Trophoblast cell (in vitro differentiated cells and primary cell): ENCODE results near the gene PTPN9.

Source experiments
- DNase-seq, 2 donors: peaks; one replicate each; pipeline ENCODE4 v3.0.0-alpha.2; 2016
- H2AFZ ChIP-seq: 2 replicates; pipeline ENCODE4 v1.6.1; 2013; ENCODE audit warnings: low read length, moderate library complexity, mild to moderate bottlenecking; ENCODE audit not compliant: insufficient read depth, poor library complexity
- H2AK5ac ChIP-seq: 2 replicates; pipeline ENCODE4 v1.6.1; 2013; ENCODE audit warnings: mild to moderate bottlenecking, low read length
- H2BK120ac ChIP-seq: 2 replicates; pipeline ENCODE4 v1.6.1; 2013; ENCODE audit warnings: low read length, mild to moderate bottlenecking, moderate library complexity; ENCODE audit not compliant: insufficient read depth, poor library complexity
- H2BK12ac ChIP-seq: 2 replicates; pipeline ENCODE4 v1.6.1; 2013; ENCODE audit warnings: mild to moderate bottlenecking, low read length, moderate library complexity
- H2BK5ac ChIP-seq: 2 replicates; pipeline ENCODE4 v1.6.1; 2013; ENCODE audit warnings: low read length, low read depth, moderate library complexity, mild to moderate bottlenecking; ENCODE audit not compliant: poor library complexity
- H3K14ac ChIP-seq: 2 replicates; pipeline ENCODE4 v1.6.1; 2013; ENCODE audit warnings: mild to moderate bottlenecking, low read length
- H3K18ac ChIP-seq: 2 replicates; pipeline ENCODE4 v1.6.1; 2013; ENCODE audit warnings: mild to moderate bottlenecking, low read length
- H3K23ac ChIP-seq: 2 replicates; pipeline ENCODE4 v1.6.1; 2013; ENCODE audit warnings: low read length
- H3K27ac ChIP-seq: 2 replicates; pipeline ENCODE4 v1.5.1; 2013; ENCODE audit warnings: low read depth, mild to moderate bottlenecking, inconsistent platforms, low read length, moderate library complexity
- H3K27me3 ChIP-seq: 2 replicates; pipeline ENCODE4 v1.6.1; 2013; ENCODE audit warnings: inconsistent platforms, mild to moderate bottlenecking, low read length, moderate library complexity; ENCODE audit not compliant: insufficient read depth
- H3K36me3 ChIP-seq, 2 experiments: 1 replicate in 1 of 2; 2 replicates in 1 of 2; pipeline ENCODE4 v1.6.1; 2013; ENCODE audit warnings: low read length in 2 of 2, mild to moderate bottlenecking in 2 of 2, moderate library complexity in 1 of 2; ENCODE audit not compliant: insufficient read depth in 2 of 2, control insufficient read depth in 1 of 2
- H3K4ac ChIP-seq: 2 replicates; pipeline ENCODE4 v1.6.1; 2013; ENCODE audit warnings: low read depth, mild to moderate bottlenecking, low read length, moderate library complexity
- H3K4me1 ChIP-seq, 2 experiments: 1 replicate in 1 of 2; 2 replicates in 1 of 2; pipeline ENCODE4 v1.6.1; 2013; ENCODE audit warnings: low read length in 2 of 2, mild to moderate bottlenecking in 2 of 2, moderate library complexity in 1 of 2; ENCODE audit not compliant: insufficient read depth in 2 of 2, control insufficient read depth in 1 of 2
- H3K4me2 ChIP-seq: 2 replicates; pipeline ENCODE4 v1.6.1; 2013; ENCODE audit warnings: inconsistent platforms, mild to moderate bottlenecking, low read length, moderate library complexity
- H3K4me3 ChIP-seq: 2 replicates; pipeline ENCODE4 v1.5.1; 2013; ENCODE audit warnings: mild to moderate bottlenecking, low read depth, low read length, inconsistent platforms
- H3K79me1 ChIP-seq: one replicate; pipeline ENCODE4 v1.6.1; 2013; ENCODE audit warnings: low read length
- H3K79me2 ChIP-seq: 2 replicates; pipeline ENCODE4 v1.6.1; 2013; ENCODE audit warnings: low read length, mild to moderate bottlenecking; ENCODE audit not compliant: control insufficient read depth, insufficient read depth, poor library complexity
- H3K9ac ChIP-seq: 2 replicates; pipeline ENCODE4 v1.6.1; 2013; ENCODE audit warnings: mild to moderate bottlenecking, low read length
- H3K9me3 ChIP-seq: 2 replicates; pipeline ENCODE4 v1.6.1; 2013; ENCODE audit warnings: low read depth, mild to moderate bottlenecking, control low read depth, inconsistent platforms, low read length; ENCODE audit not compliant: insufficient read depth
- H4K12ac ChIP-seq: 2 replicates; pipeline ENCODE4 v1.6.1; 2013; ENCODE audit warnings: low read depth, mild to moderate bottlenecking, low read length, moderate library complexity
- H4K8ac ChIP-seq: 2 replicates; pipeline ENCODE4 v1.6.1; 2013; ENCODE audit warnings: low read depth, mild to moderate bottlenecking, low read length, moderate library complexity
- H4K91ac ChIP-seq: one replicate; pipeline ENCODE4 v1.6.1; 2013; ENCODE audit warnings: low read depth, mild to moderate bottlenecking, low read length, moderate library complexity
- WGBS: extraction: QIAGEN DNeasy Blood & Tissue Kit; methylation state at CpG from one replicate; pipeline ENCODE4 v1.1.7; 2013; ENCODE audit warnings: missing lambda C conversion rate; ENCODE audit not compliant: insufficient read length, insufficient coverage; ENCODE audit errors: extremely low coverage; 5-methylcytosine and 5-hydroxymethylcytosine counted together

PTPN9 gene

DNA sequence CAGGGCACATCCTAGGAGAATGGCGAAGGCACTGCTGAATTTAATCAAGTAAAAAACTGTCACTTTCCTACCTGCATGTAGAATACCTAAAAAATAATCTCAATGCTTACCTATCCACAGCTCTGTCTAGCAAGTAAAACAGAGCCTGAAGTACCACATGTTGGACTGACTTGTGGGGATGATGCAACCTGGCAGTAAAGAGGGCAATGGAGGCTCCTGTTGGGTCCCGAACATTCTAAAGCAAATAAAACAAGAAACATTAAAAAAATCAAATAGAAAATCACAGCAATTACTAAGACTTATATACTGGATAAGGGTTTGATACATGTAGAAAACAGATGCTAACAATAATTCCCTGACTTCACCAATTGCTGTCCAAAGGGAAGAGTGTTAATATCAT lies 56.1 kb downstream of the PTPN9 start:
- no peaks in the 10 kb centered on the region for H3K79me2 ChIP-seq
- H3K4me1 ChIP-seq: no peaks in the 10 kb centered on the region
- H4K91ac ChIP-seq: no peak overlapping the region
- H3K18ac ChIP-seq: no peak overlapping the region
- WGBS: no CpG with 5 or more reads among the region's 2 CpGs
- no peak overlapping the region for H2AFZ ChIP-seq
- H3K9me3 ChIP-seq: no peaks in the 10 kb centered on the region
- no peak overlapping the region for H3K14ac ChIP-seq
- H2BK120ac ChIP-seq: no peak overlapping the region
- no peak overlapping the region for H3K9ac ChIP-seq
- DNase-seq: no peak
- H3K23ac ChIP-seq: no peak overlapping the region
- peaks cover 24 to 41% of the 10 kb centered on the region in 2 experiments for H3K36me3 ChIP-seq
- H2BK12ac ChIP-seq: no peak overlapping the region
- no peaks in the 10 kb centered on the region for H3K79me1 ChIP-seq
- no peak overlapping the region for H3K4ac ChIP-seq
- no peaks in the 10 kb centered on the region for H3K27me3 ChIP-seq
- H3K4me2 ChIP-seq: no peak overlapping the region
- no peak overlapping the region for H2AK5ac ChIP-seq
- H3K4me3 ChIP-seq: no peak overlapping the region
- no peak overlapping the region for H3K27ac ChIP-seq
- H2BK5ac ChIP-seq: no peak overlapping the region
- H4K8ac ChIP-seq: no peak overlapping the region
- no peak overlapping the region for H4K12ac ChIP-seq

DNA sequence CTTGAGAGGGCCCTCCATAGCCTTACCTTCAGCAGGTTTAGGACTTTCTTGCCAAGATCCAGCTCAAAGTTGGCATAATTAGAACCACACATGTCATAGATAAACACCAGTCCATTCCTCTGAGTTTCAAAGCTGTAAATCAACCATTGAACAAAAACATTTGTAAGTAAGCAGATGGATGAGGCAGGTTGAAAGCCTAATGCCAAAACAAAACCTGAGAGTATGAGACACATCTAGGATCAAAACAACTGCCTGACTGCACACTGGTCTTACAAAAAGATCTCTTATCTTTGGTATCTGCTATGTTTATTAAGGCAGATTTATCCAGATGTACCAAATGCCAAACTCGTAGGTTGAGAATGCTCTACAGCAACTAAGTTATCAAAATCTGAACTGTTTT lies 61.9 kb downstream of the PTPN9 start:
- no peak overlapping the region for H4K12ac ChIP-seq

DNA sequence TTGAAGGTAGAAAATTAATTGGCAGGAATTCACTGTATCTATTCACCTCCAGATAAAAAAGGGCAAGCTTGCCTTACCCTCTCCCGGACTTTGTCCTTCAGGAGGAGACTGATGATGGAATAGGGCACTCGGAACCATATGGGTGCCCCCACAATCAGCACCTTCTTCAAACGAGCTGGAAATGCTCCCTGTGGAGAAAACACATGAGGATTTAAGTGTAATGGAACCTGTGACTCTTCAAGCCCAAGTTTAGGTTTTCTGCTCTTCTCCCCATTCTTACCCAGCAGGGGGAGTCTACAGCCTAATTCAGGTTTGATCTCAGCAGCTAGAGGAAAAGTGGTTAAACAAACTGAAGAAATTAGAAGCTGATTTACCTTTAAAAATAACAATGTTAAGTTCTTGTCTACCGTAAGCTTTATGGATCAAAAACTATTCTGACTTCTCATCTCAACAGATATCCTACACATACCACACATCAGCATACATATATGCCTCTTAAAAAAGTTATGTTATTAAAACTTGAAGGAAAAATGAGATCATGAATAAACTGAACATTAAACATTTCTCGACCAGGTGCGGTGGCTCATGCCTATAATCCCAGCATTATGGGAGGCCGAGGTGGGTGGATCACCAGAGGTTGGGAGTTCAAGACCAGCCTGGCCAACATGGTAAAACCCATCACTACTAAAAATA lies 70.1 kb downstream of the PTPN9 start:
- H4K91ac ChIP-seq: no peak overlapping the region
- WGBS: no CpG with 5 or more reads among the region's 7 CpGs

More for the DNA sequence above, 61.9 kb downstream of the PTPN9 start:
- peaks cover 22 to 28% of the 10 kb centered on the region in 2 experiments for H3K36me3 ChIP-seq
- no peak overlapping the region for H2AK5ac ChIP-seq
- WGBS: no CpG with 5 or more reads among the region's 1 CpG
- no peaks in the 10 kb centered on the region for H3K79me2 ChIP-seq
- no peaks in the 10 kb centered on the region for H3K27me3 ChIP-seq
- DNase-seq: no peak
- no peak overlapping the region for H3K14ac ChIP-seq
- H3K27ac ChIP-seq: no peak overlapping the region
- H4K91ac ChIP-seq: no peak overlapping the region
- no peak overlapping the region for H2BK5ac ChIP-seq
- no peaks in the 10 kb centered on the region for H3K79me1 ChIP-seq
- H4K8ac ChIP-seq: no peak overlapping the region
- H3K9ac ChIP-seq: no peak overlapping the region
- H2BK120ac ChIP-seq: no peak overlapping the region
- no peaks in the 10 kb centered on the region for H3K9me3 ChIP-seq
- H3K23ac ChIP-seq: no peak overlapping the region
- no peak overlapping the region for H2BK12ac ChIP-seq
- no peaks in the 10 kb centered on the region for H3K4me1 ChIP-seq
- no peak overlapping the region for H3K4me2 ChIP-seq
- no peak overlapping the region for H3K18ac ChIP-seq
- H2AFZ ChIP-seq: no peak overlapping the region
- no peak overlapping the region for H3K4me3 ChIP-seq
- H3K4ac ChIP-seq: no peak overlapping the region

DNA sequence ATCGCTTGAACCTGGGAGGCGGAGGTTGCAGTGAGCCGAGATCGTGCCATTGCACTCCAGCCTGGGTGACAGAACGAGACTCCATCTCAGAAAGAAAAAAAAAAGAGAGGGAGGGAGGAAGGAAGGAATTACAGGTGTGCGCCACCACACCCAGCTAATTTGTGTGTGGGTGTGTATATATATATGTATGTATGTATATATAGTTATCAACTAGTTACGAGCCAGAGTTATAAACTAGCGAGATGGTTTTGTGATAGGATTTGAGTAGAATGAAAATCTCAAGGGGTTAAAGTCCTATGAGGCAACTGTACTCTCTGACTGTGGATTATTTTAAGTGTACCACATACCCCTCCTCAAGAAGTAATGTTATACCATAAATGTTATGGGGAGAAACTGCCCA lies 76.8 kb downstream of the PTPN9 start:
- H3K4me1 ChIP-seq: no peaks in the 10 kb centered on the region
- H4K91ac ChIP-seq: no peak overlapping the region
- H4K12ac ChIP-seq: no peak overlapping the region
- peaks cover 2% of the 10 kb centered on the region for H3K9me3 ChIP-seq
- no peaks in the 10 kb centered on the region for H3K27me3 ChIP-seq
- H2AFZ ChIP-seq: no peak overlapping the region
- H3K36me3 ChIP-seq: peaks cover 16 to 19% of the 10 kb centered on the region in 2 experiments
- H2BK120ac ChIP-seq: no peak overlapping the region
- H2AK5ac ChIP-seq: no peak overlapping the region
- no peak overlapping the region for H2BK5ac ChIP-seq
- no peak overlapping the region for H3K23ac ChIP-seq
- no peak overlapping the region for H3K4ac ChIP-seq
- no peak overlapping the region for H2BK12ac ChIP-seq
- no peaks in the 10 kb centered on the region for H3K79me2 ChIP-seq
- no peak overlapping the region for H3K14ac ChIP-seq
- H3K4me3 ChIP-seq: no peak overlapping the region
- no peak overlapping the region for H4K8ac ChIP-seq
- no peak overlapping the region for H3K4me2 ChIP-seq
- H3K18ac ChIP-seq: no peak overlapping the region
- H3K9ac ChIP-seq: no peak overlapping the region
- no peaks in the 10 kb centered on the region for H3K79me1 ChIP-seq
- no CpG with 5 or more reads among the region's 8 CpGs for WGBS
- DNase-seq: no peak
- H3K27ac ChIP-seq: no peak overlapping the region

More for the DNA sequence above, 70.1 kb downstream of the PTPN9 start:
- no peak overlapping the region for H2AK5ac ChIP-seq
- H3K79me2 ChIP-seq: no peaks in the 10 kb centered on the region
- no peak overlapping the region for H2BK5ac ChIP-seq
- H3K4me3 ChIP-seq: no peak overlapping the region
- H3K14ac ChIP-seq: no peak overlapping the region
- H4K12ac ChIP-seq: no peak overlapping the region
- peaks cover 19 to 29% of the 10 kb centered on the region in 2 experiments for H3K36me3 ChIP-seq
- no peaks in the 10 kb centered on the region for H3K4me1 ChIP-seq
- peaks cover 2% of the 10 kb centered on the region for H3K9me3 ChIP-seq
- no peak overlapping the region for H3K9ac ChIP-seq
- H3K23ac ChIP-seq: no peak overlapping the region
- H3K27ac ChIP-seq: no peak overlapping the region
- H2AFZ ChIP-seq: no peak overlapping the region
- no peak overlapping the region for H3K4ac ChIP-seq
- H4K8ac ChIP-seq: no peak overlapping the region
- no peak overlapping the region for H2BK120ac ChIP-seq
- H3K79me1 ChIP-seq: no peaks in the 10 kb centered on the region
- H3K27me3 ChIP-seq: no peaks in the 10 kb centered on the region
- H2BK12ac ChIP-seq: no peak overlapping the region
- H3K4me2 ChIP-seq: no peak overlapping the region
- peak; percentile 2 to 66 for DNase-seq
- H3K18ac ChIP-seq: no peak overlapping the region
